GM18519 (cell line): ENCODE measurements around the gene GOLGA8N.
"Not testable (repeated sequence)": the region's sequence is repeated elsewhere in the genome, so short reads cannot be mapped to it uniquely, and the experiment has no call there.

ENCODE experiments used
- ATAC-seq: cut with Tn5 transposase; IDR thresholded peaks from one replicate; pipeline ENCODE4 v1.9.1; 2021; ENCODE audit warnings: mild to moderate bottlenecking, moderate library complexity; ENCODE audit not compliant: unreplicated experiment, low FRiP score

GOLGA8N gene

DNA sequence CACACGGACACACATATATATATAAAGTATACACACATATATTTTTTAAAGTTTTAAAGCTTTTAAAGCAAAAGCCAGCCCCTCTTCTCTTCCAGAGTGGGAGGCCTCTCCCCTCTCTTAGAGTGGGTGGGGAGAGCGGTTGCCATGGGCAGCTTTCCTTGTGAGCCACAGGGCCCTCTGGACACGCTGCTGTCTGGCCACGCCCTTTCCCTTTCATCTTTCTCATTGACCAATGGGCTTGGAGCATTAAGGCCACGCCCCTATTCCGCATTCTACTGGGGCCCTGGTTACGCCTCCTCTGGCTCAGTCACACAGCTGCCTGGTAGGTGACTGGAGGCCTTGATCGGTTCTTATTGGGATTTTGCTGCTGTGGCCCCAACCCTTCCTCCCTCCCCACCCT is at the start of gene GOLGA8N:
Gene GOLGA8N (plus strand): TSS at position 306 of the 400 bp plus-strand sequence.
- not testable (repeated sequence) for ATAC-seq

GRCh38 chr15:32543456-32543855 is 49.8 kb upstream of the GOLGA8N start:
- ATAC-seq: not testable (repeated sequence)

DNA sequence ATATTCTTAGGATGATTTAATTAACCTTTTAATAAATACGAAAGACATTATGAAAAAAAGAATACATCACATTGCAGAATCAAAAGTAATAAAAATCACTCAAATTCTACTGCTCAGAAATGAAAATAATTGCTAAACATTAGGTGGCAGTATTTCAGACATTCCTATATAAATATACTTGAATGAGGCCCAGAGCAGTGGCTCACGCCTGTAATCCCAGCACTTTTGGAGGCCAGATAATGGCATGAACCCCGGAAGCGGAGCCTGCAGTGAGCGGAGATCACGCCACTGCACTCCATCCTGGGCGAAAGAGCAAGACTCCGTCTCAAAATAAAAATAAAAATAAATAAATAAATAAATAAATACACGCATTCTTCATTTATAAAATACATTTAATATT is 48.1 kb upstream of the GOLGA8N start:
- ATAC-seq: not testable (repeated sequence)

GRCh38 chr15:32554587-32554986 is 38.7 kb upstream of the GOLGA8N start:
- ATAC-seq: not testable (repeated sequence)

GRCh38 chr15:32562198-32562597 is 31.1 kb upstream of the GOLGA8N start:
- ATAC-seq: not testable (repeated sequence)

DNA sequence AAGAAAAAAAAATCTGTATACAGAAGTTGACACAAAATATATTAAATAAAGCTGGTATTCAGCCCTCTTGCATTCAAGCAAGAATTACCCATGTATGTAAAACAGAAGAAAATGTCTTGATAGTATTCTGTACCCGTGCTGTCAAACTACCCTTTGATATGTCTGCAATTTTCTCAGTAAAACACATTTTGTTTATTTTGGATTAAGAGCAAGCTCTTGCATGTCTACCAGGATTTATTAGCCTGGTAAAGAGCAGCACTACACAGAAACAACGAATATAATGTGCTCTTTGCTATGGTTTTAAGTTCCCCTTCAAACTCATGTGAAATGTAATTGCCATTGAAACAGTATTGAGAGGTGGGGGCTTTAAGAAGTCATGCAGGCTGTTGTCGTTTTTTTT is 24.3 kb upstream of the GOLGA8N start:
- not testable (repeated sequence) for ATAC-seq

GRCh38 chr15:32578482-32578881 is 14.8 kb upstream of the GOLGA8N start:
- not testable (repeated sequence) for ATAC-seq

DNA sequence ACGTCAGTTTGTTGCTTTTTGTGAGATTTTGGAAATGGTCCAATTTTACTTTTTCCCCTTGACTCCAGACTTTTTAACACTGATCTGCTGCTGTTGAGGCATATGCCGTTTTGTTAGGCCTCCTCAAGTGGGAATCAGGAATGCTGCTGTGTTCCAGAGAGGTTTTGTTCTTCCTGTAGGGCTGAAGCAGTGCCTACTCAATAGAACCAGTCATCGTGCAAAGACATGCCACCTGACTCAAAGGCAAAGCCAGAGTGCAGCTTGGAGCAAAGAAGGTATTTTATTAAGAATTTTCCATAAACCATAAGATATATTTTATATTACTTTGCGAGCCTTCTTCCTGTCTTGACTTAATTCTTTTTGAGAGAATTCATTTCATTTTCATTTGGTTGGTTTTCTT is 7.4 kb upstream of the GOLGA8N start:
- ATAC-seq: not testable (repeated sequence)

DNA sequence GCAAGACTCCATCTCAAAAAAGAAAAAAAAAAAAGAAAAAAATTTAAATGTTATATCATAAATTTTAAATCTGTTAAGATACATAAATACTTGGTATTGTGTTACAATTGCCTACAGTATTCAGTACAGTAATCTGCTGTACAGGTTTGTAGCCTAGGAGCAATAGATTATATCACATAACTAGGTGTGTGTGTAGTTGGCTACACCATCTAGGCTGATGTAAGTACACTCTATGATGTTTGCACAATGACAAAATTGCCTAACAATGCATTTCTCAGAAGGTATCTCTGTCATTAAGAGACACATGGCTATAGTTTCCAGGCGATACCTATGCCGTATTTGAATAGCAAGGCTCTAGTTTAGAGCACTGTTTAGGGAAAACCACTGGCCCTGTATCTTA is 16.3 kb downstream of the GOLGA8N start:
- not testable (repeated sequence) for ATAC-seq

- ATAC-seq: not testable (repeated sequence)
Measured at GRCh38 chr15:32610719-32611118, 17.5 kb downstream of the GOLGA8N start.

DNA sequence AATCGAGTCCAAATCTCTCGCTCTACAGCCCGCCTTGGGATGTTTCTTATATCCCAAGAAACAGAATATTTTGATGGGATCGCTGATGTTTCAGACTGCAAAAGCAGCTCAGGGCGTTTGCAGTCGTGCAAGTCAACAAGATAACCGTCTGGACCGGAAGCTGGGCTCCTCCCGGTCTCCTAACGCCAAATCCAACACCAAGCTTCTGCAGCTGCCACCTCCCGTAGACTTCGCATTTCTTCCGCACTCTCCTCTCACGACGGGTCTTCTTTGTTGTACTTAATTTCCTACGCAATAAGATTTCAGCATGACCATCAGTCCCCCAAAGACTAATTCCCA is 21.4 kb downstream of the GOLGA8N start:
- not testable (repeated sequence) for ATAC-seq

DNA sequence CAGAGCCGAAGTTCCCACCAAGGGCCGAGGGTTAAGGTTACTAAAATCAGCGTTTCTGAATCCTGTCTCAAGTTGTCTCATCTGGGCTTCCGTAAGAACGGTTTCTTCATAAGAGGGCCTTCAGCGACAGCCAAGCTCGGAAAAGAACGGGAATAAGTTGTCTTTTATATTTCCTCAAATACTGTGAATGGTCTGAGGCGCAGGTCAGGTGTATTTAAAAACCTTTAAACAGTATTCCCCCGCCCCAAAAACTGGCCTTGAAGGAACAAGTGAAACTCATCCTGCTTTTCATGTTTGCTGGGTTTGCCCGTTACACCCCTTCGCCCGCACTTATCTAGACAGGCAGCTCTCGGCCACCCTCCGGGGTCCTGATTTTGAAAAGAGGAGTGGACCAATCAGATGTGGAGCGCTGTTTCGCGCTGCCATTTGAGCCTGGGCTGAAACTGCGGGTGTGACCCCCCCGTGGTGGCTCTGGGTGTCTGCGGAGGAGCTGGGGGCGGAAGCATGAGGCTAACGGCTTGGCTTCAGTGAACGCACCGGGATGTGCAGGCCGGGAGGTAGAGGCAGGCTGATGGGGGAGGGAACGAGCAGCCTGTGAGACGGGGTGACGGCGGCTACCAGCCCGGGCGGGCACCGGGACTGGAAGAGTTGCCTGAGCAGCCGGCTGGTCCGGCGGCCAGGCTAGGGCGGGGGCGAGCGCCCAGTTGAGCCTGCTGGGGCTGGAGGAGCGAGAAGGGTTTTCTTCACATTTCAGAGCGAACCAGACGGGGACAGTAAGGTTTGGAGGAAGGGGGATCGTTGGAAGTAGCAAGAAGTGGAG is 22.0 kb downstream of the GOLGA8N start, which contains the start of gene ARHGAP11A:
Gene ARHGAP11A (plus strand): TSS at position 454 of the 820 bp plus-strand sequence. CDS start 708 bp downstream, outside the sequence.
- peak; percentile 34 for ATAC-seq

- ATAC-seq: not testable (repeated sequence)
Measured at GRCh38 chr15:32615871-32616426, 22.7 kb downstream of the GOLGA8N start.

- ATAC-seq: no peak
Measured at GRCh38 chr15:32636410-32636809, 43.2 kb downstream of the GOLGA8N start.

DNA sequence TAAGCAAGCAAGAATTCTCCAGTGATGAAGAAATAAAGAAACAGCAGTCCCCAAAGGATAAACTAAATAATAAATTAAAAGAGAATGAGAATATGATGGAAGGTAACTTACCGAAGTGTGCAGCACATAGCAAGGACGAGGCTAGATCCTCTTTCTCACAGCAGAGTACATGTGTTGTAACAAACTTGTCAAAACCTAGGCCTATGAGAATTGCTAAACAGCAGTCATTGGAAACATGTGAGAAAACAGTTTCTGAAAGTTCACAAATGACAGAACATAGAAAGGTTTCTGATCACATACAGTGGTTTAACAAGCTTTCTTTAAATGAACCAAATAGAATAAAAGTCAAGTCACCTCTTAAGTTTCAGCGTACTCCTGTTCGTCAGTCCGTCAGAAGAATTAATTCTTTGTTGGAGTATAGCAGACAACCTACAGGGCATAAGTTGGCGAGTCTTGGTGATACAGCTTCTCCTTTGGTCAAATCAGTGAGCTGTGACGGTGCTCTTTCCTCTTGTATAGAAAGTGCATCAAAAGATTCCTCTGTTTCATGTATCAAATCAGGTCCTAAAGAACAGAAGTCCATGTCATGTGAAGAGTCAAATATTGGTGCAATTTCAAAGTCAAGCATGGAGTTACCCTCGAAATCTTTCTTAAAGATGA is 43.8 kb downstream of the GOLGA8N start:
- no peak for ATAC-seq

DNA sequence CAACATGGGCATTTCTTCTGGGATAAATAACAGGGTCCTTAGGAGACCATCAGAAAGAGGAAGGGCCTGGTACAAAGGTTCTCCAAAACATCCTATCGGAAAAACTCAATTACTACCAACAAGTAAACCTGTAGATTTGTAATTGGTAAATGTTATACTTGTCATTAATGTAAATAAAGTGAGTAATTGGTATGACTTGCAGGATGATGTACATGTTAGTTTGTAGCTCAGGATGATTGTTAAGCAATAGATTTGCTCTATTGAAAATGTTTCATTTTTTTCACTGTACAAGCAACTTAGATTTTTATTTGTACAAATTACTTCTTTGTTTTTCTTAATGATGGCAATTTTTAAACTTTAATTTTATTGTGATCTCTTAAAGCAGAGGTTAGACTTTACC is 44.4 kb downstream of the GOLGA8N start:
- no peak for ATAC-seq

GRCh38 chr15:32641517-32642059 is 48.3 kb downstream of the GOLGA8N start, which contains the start of gene SCG5:
Gene SCG5, plus strand, starts transcription at chr15:32641710. Its CDS starts 1,883 bp downstream, at chr15:32643593.
- no peak for ATAC-seq

DNA sequence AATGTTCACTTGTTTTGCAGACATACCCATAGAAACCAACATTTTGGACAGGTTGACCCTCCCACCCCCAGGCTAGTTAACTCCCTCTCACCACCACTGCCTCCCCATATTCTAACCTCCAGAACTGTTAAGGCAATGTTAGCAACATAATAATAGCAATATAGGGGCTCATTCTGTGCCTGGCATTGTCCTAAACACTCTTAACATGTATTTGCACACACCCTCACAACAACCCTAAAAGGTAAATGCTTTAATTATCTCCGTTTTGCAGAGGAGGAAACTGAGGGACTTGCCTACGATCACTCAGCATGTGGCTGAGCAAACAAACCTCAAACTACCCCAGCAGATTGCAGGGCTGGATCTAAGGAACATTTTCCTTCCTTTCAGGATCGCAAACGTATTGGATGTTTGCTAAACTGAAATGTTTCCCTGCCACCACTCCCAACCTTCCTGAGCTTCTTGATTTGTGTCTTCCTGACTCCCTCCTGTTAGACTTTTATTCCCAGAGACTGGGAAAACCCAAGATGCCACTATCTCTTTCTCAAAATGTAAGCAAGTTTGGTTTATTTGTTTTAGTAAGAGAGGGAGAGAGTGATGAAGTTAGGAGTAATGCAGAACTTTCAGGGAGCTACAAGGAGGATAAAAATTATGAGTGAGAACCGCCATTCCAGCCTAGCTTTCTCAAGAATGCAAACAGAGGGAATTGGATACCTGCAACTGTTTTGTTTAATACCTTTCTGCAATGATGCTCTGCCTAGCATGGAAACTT is 49.6 kb downstream of the GOLGA8N start:
- ATAC-seq: no peak

GRCh38 chr15:32643907-32644445 is 50.7 kb downstream of the GOLGA8N start:
- no peak for ATAC-seq

DNA sequence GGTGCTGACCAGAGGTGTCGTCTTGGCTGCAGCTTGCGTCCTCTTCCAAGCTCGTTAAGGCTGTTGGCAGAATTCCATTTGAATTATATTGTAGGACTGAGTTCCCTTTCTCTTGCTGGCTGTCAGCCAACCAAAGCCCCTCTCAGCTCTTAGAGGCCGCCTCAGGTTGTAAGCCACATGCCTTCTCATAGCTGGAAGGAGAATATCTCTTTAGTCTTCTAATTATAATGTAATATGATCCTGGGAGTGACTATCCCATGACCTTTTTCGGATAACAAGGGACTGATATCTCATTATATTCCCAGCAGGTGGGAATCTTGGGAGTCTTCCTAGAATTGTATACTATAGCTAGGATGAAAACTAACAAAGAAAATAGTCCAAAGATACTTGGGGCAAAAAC is 53.0 kb downstream of the GOLGA8N start:
- ATAC-seq: no peak
